ENCODE measurements around the gene S1PR1. TPM values are rescaled to one million over a fixed set of nuclear protein-coding genes. Genes with fewer than 3 reads are reported as not detected.

Gene S1PR1
- total RNA-seq, 3 donors from 2014 or later: 97.7 to 112 (median 111) TPM

DNA sequence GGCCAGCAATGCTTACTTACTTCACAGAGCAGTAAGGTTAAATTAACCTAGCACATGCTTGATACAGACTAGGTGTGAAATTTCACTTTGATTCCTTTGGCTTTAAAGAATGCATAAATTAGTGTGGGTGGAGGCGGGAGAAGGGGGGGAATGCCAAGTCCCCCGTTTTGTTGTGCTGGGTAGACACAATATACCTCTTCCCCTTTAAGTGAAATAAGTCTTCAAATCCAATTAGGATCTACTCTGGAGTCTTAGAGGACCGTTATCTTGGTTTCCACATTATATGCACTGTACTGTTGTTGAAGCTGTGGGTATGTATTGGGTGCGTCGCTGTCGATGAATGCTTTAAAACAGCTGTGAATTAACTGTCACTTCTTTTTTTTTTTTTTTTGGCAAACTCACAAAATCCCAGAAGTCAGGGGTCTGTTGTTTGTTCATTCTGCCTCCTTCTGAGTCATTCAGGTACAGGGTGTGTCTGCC is 1.6 kb upstream of the S1PR1 start:
- ATAC-seq (peak; percentile 15 to 27), DNase-seq (no peak)
- Mint-ChIP-seq H3K4me1 (ENCODE audit: low read depth) (peaks cover 53% of the 10 kb centered on the region), H3K36me3 (ENCODE audit: insufficient read depth) (peaks cover 21% of the 10 kb centered on the region), H3K4me3 (peak overlapping the region; percentile 99), H3K27me3 (ENCODE audit: low read depth) (no peaks in the 10 kb centered on the region), H3K9me3 (peaks cover 4% of the 10 kb centered on the region)

DNA sequence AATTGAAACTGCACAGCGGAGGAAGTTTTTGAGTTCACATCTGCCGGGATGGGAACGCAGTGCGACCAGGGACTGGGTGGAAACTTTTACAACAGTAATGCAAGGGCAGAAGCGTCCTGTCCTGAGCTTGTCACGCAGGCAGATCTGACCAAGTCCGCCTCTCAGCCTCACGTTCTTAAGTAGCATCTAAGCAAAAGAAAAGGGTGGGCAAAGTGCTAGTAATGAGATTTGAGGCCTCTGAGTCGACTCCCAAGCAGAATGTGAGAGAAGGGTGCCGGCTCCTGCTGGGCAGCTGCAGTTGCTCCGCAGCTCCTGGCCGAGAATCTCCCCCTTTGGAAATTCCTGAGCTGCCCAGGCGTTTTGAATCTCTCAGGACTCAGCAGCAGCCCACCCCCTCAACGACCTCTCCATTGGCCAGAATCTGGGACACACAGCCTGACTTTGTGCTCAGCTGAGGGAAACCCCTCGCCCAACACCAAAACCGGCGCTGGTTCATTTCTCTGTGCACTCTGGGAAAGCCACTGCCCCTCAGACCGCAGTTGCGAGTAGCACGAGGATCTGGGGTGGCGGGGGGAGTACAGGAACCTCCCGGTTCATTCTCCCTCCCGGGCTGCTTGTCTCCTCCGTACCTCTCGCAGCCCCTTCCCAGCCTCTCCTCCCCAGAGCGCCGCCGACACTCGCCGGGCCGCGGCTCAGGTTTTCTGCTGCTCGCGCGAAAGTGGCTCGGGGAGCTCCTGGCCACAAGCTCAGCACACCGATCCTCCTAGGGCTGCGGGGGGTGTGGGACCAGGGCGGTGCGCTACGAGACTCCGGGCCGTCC is 913 bp upstream of the S1PR1 start:
- peak; percentile 60 for DNase-seq
- peak overlapping the region; percentile 99 for H3K4me3 Mint-ChIP-seq
- no peaks in the 10 kb centered on the region for H3K27me3 Mint-ChIP-seq (ENCODE audit: low read depth)
- H3K4me1 Mint-ChIP-seq (ENCODE audit: low read depth): peaks cover 51% of the 10 kb centered on the region
- H3K36me3 Mint-ChIP-seq (ENCODE audit: insufficient read depth): peaks cover 28% of the 10 kb centered on the region
- H3K9me3 Mint-ChIP-seq: peaks cover 4% of the 10 kb centered on the region
- peak; percentile 36 to 47 for ATAC-seq

DNA sequence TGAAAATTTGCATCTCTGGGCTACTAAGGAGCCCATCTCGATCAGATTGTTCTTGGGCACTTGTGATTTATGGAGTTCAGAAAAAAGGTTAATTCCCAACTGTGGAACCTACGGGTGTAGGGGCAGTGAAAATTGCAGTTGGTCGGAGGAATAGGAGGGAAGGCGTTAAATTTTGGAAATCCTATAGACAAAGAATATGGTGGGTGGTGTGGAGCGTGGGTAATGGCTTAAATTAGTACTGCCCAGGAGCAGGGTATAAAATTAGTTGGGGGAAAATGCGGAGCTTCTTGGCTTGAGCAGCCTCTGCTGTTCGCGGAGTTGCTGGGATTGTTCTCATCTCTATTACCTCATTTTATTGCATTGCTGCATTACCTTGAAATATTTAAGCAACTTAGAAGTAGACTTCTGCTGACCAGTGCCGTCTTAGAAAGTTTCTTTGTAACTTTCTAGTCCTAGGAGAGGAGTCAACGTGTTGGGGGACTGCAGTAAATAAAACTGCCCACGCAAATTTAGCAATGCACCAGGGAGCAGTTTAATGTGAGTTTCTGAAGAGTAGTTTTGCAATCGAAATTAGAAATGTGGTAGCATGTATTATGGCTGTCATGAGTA is 514 bp downstream of the S1PR1 start:
- DNase-seq: no peak
- no peak for ATAC-seq
- Mint-ChIP-seq H3K9me3 (no peaks in the 10 kb centered on the region), H3K4me3 (peak overlapping the region; percentile 99), H3K36me3 (ENCODE audit: insufficient read depth) (peaks cover 39% of the 10 kb centered on the region), H3K27me3 (ENCODE audit: low read depth) (no peaks in the 10 kb centered on the region), H3K4me1 (ENCODE audit: low read depth) (peaks cover 55% of the 10 kb centered on the region)

DNA sequence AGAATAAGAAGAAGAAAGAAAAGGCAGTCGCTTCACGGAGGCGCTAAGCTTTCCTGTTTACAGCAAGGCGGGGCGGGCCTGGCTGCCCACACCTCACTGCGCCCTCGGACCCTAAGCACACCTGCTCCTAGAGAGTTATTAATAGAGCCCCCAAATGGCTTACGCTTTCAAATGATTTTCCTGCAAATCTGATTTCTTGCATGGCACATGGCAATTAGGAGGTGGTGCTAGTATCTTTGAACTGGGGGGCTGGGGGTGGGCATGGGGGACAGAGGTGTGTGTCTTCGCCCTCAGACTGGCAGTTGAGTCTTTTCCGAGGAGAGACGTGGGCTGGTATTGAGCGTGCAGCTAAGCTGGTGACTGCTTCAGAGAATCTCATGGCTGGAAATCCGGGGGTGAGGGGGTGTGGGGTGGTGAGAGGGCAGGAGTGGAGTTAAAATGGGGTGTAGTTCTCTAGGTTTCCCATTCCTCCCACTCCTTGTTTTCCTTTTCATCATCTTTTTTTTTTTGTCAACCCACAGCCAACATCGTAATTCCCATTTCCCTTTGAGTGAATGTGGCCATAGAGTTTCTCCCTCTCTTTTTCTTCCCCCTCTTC is 1.3 kb downstream of the S1PR1 start:
- ATAC-seq (peak; percentile 6 to 12), DNase-seq (peak; percentile 65)
- peaks cover 44% of the 10 kb centered on the region for H3K36me3 Mint-ChIP-seq (ENCODE audit: insufficient read depth)
- H3K4me1 Mint-ChIP-seq (ENCODE audit: low read depth): peaks cover 54% of the 10 kb centered on the region
- peak overlapping the region; percentile 99 for H3K4me3 Mint-ChIP-seq
- no peaks in the 10 kb centered on the region for H3K9me3 Mint-ChIP-seq
- H3K27me3 Mint-ChIP-seq (ENCODE audit: low read depth): no peaks in the 10 kb centered on the region

DNA sequence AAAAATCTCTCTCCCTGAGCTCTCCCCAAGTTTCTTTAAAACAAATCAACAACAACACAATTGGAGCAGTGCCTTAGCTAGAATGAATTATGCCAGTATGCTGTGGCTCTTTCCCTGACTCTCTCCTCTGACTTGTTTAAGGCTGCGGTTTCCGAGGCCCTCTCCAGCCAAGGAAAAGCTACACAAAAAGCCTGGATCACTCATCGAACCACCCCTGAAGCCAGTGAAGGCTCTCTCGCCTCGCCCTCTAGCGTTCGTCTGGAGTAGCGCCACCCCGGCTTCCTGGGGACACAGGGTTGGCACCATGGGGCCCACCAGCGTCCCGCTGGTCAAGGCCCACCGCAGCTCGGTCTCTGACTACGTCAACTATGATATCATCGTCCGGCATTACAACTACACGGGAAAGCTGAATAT is 1.9 kb downstream of the S1PR1 start:
- DNase-seq (peak; percentile 87), ATAC-seq (peak; percentile 25)
- Mint-ChIP-seq H3K4me1 (ENCODE audit: low read depth) (peaks cover 55% of the 10 kb centered on the region), H3K4me3 (peak overlapping the region; percentile 99), H3K9me3 (no peaks in the 10 kb centered on the region), H3K27me3 (ENCODE audit: low read depth) (no peaks in the 10 kb centered on the region), H3K36me3 (ENCODE audit: insufficient read depth) (peaks cover 46% of the 10 kb centered on the region)

DNA sequence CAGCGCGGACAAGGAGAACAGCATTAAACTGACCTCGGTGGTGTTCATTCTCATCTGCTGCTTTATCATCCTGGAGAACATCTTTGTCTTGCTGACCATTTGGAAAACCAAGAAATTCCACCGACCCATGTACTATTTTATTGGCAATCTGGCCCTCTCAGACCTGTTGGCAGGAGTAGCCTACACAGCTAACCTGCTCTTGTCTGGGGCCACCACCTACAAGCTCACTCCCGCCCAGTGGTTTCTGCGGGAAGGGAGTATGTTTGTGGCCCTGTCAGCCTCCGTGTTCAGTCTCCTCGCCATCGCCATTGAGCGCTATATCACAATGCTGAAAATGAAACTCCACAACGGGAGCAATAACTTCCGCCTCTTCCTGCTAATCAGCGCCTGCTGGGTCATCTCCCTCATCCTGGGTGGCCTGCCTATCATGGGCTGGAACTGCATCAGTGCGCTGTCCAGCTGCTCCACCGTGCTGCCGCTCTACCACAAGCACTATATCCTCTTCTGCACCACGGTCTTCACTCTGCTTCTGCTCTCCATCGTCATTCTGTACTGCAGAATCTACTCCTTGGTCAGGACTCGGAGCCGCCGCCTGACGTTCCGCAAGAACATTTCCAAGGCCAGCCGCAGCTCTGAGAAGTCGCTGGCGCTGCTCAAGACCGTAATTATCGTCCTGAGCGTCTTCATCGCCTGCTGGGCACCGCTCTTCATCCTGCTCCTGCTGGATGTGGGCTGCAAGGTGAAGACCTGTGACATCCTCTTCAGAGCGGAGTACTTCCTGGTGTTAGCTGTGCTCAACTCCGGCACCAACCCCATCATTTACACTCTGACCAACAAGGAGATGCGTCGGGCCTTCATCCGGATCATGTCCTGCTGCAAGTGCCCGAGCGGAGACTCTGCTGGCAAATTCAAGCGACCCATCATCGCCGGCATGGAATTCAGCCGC is 2.5 kb downstream of the S1PR1 start:
- ATAC-seq: peak; percentile 13 to 24
- Mint-ChIP-seq H3K4me1 (ENCODE audit: low read depth) (peaks cover 58% of the 10 kb centered on the region), H3K9me3 (no peaks in the 10 kb centered on the region), H3K27me3 (ENCODE audit: low read depth) (no peaks in the 10 kb centered on the region), H3K36me3 (ENCODE audit: insufficient read depth) (peaks cover 50% of the 10 kb centered on the region), H3K4me3 (peak overlapping the region; percentile 99)
- peak; percentile 37 for DNase-seq

DNA sequence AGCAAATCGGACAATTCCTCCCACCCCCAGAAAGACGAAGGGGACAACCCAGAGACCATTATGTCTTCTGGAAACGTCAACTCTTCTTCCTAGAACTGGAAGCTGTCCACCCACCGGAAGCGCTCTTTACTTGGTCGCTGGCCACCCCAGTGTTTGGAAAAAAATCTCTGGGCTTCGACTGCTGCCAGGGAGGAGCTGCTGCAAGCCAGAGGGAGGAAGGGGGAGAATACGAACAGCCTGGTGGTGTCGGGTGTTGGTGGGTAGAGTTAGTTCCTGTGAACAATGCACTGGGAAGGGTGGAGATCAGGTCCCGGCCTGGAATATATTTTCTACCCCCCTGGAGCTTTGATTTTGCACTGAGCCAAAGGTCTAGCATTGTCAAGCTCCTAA is 3.2 kb downstream of the S1PR1 start:
- Mint-ChIP-seq H3K4me1 (ENCODE audit: low read depth) (peaks cover 54% of the 10 kb centered on the region), H3K9me3 (no peaks in the 10 kb centered on the region), H3K36me3 (ENCODE audit: insufficient read depth) (peaks cover 52% of the 10 kb centered on the region), H3K27me3 (ENCODE audit: low read depth) (no peaks in the 10 kb centered on the region), H3K4me3 (peak overlapping the region; percentile 99)
- ATAC-seq: no peak
- DNase-seq: no peak

DNA sequence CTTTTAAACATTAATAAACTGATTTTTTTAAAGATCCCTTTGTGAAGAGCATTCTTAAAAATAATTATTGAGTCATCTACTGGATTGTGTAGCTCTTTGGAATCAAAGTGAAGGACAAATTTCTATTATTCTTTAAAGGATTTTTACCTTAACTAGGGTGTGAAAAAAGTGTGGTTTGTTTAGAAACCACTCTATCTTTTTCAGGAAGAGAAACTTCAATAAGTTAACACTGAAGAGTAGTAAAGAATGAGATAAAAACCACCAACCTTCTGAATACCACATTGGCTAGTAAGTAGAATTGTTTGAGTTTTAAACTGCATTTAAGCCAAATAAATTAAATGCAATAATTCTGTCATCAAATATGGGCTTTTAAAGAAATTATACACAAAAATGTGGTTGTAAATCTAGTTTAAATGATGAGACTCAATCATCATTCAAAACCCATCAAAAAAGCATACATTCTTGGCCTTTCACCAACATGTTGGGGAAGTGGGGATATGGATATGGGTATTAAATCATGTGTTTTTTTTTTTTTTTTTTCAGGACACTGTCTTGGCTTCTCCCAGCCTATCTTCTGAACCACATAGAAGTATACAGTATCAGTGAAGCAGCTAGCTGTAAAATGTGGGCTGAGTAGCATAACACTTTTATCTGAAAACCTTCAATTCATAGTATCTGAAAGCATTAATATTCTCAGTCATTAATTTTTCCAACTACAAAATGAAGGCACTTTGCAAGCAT is 4.8 kb downstream of the S1PR1 start:
- DNase-seq (no peak), ATAC-seq (no peak)
- H3K27me3 Mint-ChIP-seq (ENCODE audit: low read depth): no peaks in the 10 kb centered on the region
- H3K4me1 Mint-ChIP-seq (ENCODE audit: low read depth): peaks cover 62% of the 10 kb centered on the region
- peaks cover 52% of the 10 kb centered on the region for H3K36me3 Mint-ChIP-seq (ENCODE audit: insufficient read depth)
- H3K4me3 Mint-ChIP-seq: peak overlapping the region; percentile 99
- no peaks in the 10 kb centered on the region for H3K9me3 Mint-ChIP-seq

DNA sequence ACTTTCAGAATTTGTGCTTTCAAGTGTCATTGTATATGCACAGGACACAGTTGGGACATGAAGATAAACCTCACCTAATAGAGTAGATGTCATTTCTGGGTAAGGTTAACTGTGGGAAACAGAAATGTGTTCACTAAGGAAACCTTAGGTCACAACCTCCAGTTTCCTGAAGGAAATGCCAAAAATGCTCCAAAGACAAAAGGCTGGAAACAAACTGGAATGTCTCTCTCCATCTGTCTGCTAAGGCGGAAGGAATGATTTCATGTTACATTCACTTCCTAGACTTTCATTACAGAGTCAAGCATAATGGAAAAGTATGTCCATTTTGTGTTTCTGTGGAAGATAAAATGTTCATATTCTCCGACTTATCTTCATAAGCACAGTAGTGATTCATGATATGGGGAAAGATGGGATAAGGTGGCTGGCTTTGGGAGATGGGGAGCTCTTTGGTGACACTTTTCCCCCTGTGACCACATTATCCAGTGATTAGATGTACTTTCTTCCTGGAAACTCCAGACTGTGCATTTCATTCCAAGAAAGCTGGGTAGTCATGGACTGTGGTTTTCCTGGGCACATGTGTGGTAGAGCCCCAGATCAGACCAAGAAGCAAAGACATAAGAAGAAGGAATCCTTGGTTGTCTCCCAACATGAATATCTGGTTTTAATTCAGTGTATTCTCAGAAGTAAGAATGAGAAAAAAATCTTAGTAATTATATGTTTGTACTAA is 5.7 kb downstream of the S1PR1 start:
- H3K36me3 Mint-ChIP-seq (ENCODE audit: insufficient read depth): peaks cover 51% of the 10 kb centered on the region
- no peaks in the 10 kb centered on the region for H3K27me3 Mint-ChIP-seq (ENCODE audit: low read depth)
- H3K4me3 Mint-ChIP-seq: peak overlapping the region; percentile 99
- H3K4me1 Mint-ChIP-seq (ENCODE audit: low read depth): peaks cover 68% of the 10 kb centered on the region
- DNase-seq (no peak), ATAC-seq (no peak)
- H3K9me3 Mint-ChIP-seq: no peaks in the 10 kb centered on the region

DNA sequence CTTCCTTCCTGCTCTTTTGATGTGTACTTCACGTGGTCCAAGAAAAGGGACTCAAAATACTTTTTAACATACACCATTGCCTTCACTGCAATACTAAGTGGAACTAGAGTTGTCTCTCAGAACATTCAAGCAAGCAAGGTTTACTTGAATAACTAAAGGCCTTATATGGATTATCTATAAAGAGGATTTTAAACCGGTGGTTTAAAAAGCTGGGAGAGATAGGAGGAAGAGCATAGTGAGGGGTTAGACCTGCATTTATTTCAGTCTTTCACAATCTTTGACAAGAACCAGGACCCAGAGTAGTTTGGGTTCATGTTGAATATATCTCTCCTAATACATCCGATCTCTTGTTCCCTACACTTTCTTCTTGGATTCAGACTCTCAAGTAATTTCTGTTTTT is 6.9 kb downstream of the S1PR1 start:
- Mint-ChIP-seq H3K9me3 (no peaks in the 10 kb centered on the region), H3K4me3 (no peak overlapping the region), H3K36me3 (ENCODE audit: insufficient read depth) (peaks cover 48% of the 10 kb centered on the region), H3K27me3 (ENCODE audit: low read depth) (no peaks in the 10 kb centered on the region), H3K4me1 (ENCODE audit: low read depth) (peaks cover 73% of the 10 kb centered on the region)
- DNase-seq (no peak), ATAC-seq (no peak)

DNA sequence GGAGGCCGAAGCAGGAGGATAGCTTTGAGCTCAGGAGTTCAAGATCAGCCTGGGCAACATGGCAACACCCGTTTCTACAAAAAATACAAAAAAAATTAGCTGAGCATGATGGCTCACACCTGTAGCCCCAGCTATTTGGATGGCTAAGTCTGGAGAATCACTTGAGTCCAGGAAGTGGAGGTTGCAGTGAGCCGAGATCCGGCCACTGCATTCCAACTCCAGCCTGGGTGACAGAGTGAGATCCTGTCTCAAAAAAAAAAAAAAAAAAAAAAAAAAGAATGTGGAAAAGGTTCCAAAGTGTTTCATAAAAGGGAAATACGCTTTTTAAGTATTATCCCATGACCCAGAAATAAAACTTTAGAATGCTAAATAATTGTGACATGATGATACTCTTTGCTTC is 8.0 kb downstream of the S1PR1 start:
- Mint-ChIP-seq H3K4me3 (no peak overlapping the region), H3K36me3 (ENCODE audit: insufficient read depth) (peaks cover 37% of the 10 kb centered on the region), H3K4me1 (ENCODE audit: low read depth) (peaks cover 69% of the 10 kb centered on the region), H3K9me3 (no peaks in the 10 kb centered on the region), H3K27me3 (ENCODE audit: low read depth) (no peaks in the 10 kb centered on the region)
- ATAC-seq: no peak
- no peak for DNase-seq

DNA sequence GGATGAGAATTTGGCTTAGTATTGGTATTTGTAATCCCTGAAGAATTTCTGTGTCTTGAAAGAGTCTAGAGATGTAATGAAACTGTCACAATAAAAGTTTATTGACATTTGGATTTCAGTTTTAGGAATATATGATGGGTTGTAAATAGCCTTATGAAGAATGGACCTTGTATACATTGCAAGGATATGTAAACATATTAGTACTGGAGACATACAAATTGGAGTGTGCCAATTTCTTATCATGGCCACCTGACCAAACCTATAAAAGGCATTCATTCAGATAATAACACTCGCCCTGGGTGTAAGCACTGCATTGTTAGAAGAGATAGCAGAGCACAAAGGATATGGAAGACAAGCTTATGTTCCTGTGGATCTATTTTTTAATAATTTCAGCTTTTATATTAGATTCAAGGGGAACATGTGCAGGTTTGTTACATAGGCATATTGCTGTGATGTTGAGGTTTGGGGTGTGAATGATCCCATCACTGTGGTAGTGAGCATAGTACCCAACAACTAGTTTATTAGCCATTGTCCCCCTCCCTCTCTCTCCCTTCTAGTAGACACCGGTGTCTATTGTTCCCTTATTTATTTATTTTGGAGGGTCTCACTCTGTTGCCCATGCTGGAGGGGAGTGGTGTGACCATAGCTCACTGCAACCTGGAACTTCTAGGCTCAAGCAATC is 8.6 kb downstream of the S1PR1 start:
- DNase-seq (no peak), ATAC-seq (no peak)
- peaks cover 70% of the 10 kb centered on the region for H3K4me1 Mint-ChIP-seq (ENCODE audit: low read depth)
- no peaks in the 10 kb centered on the region for H3K9me3 Mint-ChIP-seq
- H3K27me3 Mint-ChIP-seq (ENCODE audit: low read depth): no peaks in the 10 kb centered on the region
- H3K4me3 Mint-ChIP-seq: no peak overlapping the region
- H3K36me3 Mint-ChIP-seq (ENCODE audit: insufficient read depth): peaks cover 32% of the 10 kb centered on the region
